HG03064 (cell line): ENCODE measurements around the gene SAMD11.

Experiments used
- ATAC-seq: cut with Tn5 transposase; IDR thresholded peaks from one replicate; pipeline ENCODE4 v1.9.1; 2021; ENCODE audit warnings: low read depth; ENCODE audit not compliant: unreplicated experiment

The SAMD11 gene

DNA sequence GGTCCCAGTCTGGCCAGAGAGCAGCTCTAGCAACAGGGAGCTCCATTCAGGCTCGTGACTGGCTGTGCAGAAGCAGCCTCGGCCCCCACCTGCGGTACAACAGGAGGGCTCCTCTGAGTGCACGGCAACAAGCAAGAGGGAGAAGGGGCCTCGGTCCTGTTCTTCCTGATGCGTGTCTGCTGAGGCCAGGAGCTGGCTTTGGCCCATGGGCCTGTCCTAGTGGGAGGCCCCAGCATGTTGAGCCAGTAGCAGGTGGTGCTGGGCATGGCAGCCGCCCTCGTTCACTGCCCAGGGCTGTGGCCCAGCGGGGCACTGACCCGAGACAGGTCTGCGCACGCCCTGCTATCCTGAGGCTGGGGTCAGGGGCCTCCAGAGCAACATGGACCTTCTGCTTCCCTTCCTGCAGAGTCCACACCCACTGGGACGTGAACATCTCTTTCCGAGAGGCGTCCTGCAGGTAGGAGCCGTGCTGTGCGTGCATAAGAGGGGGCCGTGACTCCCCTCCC, 7.0 kb downstream of the SAMD11 start:
- ATAC-seq: no peak

- no peak for ATAC-seq
These were observed 7.9 kb downstream of the SAMD11 start for GRCh38 chr1:931380-932172.

DNA sequence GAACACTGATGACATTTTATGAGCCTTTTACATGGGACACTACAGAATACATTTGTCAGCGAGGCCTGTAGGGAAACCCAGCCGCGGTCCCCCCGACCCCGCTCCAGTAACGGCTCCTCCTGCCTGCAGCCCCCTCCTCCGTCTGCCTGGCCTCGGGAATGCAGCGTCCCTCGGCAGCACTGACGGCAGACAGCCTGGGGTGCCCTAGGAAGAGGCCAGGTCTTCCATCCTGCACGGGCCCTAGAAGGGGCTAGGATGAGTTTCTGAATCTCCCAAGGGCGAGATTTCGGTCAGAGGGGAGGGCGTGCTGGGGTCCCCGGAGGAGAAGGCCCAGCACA, 8.4 kb downstream of the SAMD11 start:
- ATAC-seq: no peak

- ATAC-seq: no peak
These were observed 9.3 kb downstream of the SAMD11 start for GRCh38 chr1:932776-933602.

DNA sequence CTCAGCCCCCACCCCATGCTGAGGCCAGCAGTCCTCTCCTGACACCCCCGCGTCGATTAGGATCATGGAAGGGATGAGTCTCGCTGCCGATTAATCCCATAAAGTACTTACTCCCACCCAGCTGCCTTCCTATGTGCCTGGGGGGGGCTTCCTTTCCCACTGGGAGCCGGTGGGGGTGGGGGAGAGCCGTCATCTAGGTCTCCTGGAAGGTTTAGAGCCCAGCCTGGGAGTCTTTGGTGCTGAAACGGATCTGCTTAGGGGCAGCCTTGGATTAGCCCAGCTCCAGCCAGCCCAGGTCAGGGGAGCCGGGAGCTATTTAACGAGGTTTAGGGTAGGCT, 9.8 kb downstream of the SAMD11 start:
- no peak for ATAC-seq

- ATAC-seq: no peak
These were observed 11.4 kb downstream of the SAMD11 start for GRCh38 chr1:934991-935750.

DNA sequence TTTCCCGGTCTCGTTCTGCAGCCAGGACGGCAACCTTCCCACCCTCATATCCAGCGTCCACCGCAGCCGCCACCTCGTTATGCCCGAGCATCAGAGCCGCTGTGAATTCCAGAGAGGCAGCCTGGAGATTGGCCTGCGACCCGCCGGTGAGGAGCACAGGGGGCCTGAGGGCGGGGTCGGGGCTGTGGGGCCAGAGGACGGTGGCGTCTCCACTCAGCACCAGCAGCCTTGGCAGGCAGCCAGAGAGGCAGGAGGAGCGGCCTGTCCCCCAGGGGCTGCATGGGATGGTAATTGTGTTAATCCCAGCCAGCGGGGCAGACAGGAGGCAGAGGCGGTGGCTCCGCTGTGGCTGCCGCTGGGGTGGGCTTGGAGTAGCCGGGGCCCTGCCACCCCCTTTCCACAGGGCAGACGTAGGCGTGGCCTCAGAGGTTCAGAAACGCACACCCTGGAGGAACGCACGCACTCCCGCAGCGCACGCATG, 12.1 kb downstream of the SAMD11 start:
- no peak for ATAC-seq

DNA sequence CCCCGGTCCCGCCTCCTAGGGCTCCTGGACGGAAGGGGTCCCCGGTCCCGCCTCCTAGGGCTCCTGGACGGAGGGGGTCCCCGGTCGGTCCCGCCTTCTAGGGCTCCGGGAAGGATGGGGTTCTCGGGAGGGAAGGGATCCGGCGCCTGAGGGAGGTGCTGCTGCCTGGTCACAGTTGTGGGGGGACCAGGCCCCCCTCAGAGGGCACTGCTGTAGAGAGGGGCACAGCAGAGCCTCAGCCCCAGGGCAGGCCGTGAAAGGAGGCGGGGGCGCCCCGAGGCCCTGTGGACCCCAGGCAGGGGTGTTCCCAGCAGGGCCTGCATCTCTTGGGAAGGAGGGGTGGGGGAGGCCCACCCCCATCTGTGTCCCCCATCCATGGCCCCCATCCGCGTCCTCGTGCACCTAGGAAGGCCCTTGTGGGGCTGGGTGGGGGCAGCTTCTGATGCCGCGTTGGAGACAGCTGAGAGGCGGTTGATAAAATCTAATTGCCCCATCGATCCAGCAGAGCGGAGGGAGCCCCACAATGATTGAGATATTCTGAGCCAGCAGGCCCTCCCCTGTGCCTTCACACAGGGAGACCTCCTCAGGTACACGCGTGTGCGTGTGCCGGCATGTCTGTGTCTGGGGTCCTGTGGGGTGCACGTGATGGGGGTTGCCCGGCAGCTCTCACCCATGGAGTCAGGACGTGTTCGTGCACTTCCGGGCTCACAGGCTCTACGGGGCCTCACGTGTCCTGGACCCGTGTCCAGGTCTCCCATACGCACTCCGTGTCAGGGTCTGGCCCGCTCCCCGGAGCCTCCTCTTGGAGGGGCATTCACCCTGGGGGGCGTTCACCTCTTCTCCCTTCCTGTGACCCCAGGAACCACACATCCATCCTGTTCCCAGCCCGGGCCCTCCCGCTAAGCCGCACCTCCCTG, 12.9 kb downstream of the SAMD11 start:
- no peak for ATAC-seq

- ATAC-seq: no peak
These were observed 13.8 kb downstream of the SAMD11 start for GRCh38 chr1:937521-937920.

GRCh38 chr1:938088-938683, 14.5 kb downstream of the SAMD11 start:
- no peak for ATAC-seq

DNA sequence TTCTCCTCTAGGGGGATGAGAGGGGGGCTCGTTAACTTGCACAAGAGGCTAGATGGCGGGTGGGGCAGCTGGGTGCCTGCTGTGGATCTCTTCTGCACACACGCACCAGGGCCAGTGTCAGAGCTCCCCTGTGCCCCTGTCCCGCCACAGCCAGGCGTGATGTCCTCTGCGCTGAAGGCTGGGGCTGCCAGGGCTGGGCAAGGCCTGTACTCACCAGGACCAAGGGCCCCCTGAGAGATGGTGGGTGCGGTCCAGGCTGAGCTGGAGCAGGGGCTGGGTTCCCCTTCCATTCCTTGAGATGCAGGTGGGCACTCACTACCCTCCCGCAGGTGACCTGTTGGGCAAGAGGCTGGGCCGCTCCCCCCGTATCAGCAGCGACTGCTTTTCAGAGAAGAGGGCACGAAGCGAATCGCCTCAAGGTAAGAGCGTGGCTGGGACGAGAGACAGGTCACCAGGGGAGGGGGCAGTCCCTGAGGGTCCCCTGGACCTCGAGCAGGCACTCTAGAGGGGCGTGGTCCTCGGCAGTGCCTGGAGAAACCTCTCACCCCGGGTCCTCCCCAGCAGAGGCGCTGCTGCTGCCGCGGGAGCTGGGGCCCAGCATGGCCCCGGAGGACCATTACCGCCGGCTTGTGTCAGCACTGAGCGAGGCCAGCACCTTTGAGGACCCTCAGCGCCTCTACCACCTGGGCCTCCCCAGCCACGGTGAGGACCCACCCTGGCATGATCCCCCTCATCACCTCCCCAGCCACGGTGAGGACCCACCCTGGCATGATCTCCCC, 15.2 kb downstream of the SAMD11 start:
- ATAC-seq: no peak

GRCh38 chr1:939511-940106, 15.9 kb downstream of the SAMD11 start:
- ATAC-seq: no peak

DNA sequence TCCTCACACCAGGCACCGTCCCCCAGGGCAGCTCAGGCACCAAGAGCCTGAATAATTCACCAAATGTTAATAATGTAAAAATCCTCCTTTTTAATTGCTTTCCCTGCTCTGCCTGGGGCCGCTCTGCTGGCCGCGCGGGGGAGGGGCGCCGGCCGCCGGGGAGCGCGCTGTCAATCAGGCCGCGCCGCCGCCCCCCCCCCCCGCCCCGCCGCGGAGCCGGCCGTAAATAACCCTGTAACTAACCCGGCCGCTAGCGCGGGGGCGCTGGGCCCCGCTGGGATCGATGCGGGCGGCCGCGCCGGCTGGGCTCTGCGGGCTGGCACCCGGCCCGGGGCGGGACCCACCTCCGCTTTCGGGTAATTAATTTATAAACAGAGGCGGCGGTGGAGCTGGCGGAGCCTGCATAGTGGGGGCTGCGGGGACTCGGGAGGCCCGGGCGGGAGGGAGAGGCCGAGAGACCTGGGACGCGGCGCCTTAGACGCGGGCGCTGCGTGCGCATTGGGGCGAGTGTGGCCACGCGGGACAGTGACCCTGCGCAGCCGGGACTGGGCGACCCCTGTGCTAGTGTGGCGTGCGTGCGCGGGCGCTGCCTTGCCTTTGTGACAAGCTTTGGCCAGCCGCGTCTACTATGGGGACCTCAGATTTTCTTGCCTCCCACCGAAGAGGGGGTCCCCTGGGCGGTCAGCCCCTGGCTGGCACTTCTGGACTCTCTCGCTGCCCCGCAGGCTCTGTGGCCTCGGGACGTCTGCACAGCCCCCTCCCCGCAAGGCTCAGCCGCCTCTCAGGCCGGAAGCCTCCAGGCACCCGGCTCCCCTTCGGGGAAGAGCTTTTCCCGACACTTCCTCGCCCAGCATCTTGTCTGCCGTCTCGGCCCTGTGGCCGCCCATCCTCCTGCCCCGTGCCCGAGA, 16.6 kb downstream of the SAMD11 start:
- no peak for ATAC-seq

- ATAC-seq: no peak
These were observed 17.4 kb downstream of the SAMD11 start for GRCh38 chr1:941015-941587.

DNA sequence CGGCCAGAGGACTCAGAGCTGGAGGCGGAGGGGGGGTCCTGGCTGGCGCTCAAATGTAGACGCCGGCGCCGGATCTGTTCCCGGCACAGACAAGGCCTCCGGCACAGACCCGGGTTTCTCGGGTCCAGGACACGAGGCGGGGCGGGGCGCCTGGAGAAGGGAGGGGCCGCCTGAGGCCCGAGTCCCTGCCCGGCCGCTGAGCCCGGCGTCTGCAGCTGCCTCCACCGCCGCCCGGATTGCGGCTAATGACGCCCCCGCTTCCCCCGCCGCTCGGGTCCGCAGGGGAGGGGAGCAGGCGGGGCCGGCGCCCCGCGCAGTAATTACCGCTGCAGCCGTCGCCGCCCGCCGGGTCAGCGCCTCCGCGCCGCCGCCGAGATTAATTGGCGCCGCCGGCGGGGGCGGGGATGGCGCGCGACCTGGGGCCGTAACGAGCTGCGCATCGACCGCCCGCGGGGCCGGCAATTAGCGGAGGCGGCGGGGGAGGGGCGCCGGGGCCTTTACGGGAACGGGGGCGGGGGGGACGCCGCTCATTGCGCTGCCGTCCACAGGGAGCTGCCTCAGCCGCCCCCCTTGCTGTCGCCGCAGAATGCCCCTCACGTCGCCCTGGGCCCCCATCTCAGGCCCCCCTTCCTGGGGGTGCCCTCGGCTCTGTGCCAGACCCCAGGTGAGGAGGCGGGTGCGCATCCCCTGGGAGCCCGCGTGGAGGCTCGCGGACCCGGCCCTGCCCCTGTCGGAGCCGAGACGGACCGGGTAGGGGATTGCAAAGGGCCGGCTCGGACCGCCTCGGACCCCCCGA, 18.1 kb downstream of the SAMD11 start:
- no peak for ATAC-seq

DNA sequence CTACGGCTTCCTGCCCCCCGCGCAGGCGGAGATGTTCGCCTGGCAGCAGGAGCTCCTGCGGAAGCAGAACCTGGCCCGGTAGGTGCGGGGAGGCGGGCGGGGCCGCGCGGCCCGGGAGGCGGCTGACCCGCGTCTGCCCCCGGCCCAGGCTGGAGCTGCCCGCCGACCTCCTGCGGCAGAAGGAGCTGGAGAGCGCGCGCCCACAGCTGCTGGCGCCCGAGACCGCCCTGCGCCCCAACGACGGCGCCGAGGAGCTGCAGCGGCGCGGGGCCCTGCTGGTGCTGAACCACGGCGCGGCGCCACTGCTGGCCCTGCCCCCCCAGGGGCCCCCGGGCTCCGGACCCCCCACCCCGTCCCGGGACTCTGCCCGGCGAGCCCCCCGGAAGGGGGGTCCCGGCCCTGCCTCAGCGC, 18.7 kb downstream of the SAMD11 start:
- no peak for ATAC-seq
